Measurements from ENCODE around the gene ILDR1.

ILDR1 gene

DNA sequence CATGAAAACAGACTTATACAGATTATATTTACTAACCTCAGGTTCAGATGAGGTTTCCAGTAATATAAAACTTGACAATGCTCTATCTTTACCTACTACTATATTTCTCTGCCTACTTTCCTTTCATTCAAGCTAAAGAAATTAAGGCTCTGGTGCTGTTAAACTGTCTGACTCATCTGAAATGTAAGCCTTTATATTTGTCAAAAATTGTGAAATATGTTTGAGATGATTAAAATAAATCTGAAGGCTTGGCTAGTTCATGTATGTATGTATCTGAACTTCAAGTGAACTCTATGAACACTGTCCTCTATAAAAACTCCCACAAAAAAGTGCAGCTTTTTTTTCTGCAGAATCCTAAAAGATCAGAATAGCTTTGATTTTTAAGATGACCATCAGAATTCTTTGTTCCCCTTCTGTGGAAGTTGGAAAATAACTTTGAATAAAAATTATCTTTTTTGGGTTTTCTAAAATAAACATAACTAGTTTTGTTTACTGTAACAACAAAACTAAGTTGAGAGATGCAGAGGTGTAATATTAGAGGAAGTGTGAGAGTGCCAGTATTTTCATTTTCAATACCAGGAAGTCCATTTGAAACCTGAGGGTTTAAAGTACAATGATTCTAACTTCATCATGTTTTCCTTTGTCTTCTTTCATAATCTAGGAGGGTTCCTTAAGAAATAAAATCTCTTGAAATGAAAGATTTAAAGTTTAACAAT is 42.2 kb downstream of the ILDR1 start:
- Histone ChIP-seq H3K4me1 (ENCODE audit: control insufficient read depth, low read length) (peaks cover 29% of the 10 kb centered on the region), H4K20me1 (ENCODE audit: control insufficient read depth, insufficient read depth, low read depth, low read length) (no peaks in the 10 kb centered on the region), H3K4me3 (ENCODE audit: low read length) (no peak overlapping the region), H3K27me3 (ENCODE audit: control insufficient read depth, low read length) (no peaks in the 10 kb centered on the region), H3K9me3 (ENCODE audit: control insufficient read depth, insufficient read depth, low read length) (peaks cover 20% of the 10 kb centered on the region; the same call in 1 of the 2 replicates), H3K27ac (ENCODE audit: low read depth, low read length) (no peak overlapping the region), H3K9me2 (replicated peaks; ENCODE audit: control insufficient read depth, low read length) (no peaks in the 10 kb centered on the region), H3K4me2 (ENCODE audit: low read length) (peak overlapping the region; percentile 15), H3K79me2 (ENCODE audit: control insufficient read depth, low read length) (no peaks in the 10 kb centered on the region), H3F3A (ENCODE audit: control insufficient read depth, insufficient read depth) (no peaks in the 10 kb centered on the region), H3K36me3 (ENCODE audit: control insufficient read depth, low read length) (no peaks in the 10 kb centered on the region)
- TF ChIP-seq, protein P1, sequence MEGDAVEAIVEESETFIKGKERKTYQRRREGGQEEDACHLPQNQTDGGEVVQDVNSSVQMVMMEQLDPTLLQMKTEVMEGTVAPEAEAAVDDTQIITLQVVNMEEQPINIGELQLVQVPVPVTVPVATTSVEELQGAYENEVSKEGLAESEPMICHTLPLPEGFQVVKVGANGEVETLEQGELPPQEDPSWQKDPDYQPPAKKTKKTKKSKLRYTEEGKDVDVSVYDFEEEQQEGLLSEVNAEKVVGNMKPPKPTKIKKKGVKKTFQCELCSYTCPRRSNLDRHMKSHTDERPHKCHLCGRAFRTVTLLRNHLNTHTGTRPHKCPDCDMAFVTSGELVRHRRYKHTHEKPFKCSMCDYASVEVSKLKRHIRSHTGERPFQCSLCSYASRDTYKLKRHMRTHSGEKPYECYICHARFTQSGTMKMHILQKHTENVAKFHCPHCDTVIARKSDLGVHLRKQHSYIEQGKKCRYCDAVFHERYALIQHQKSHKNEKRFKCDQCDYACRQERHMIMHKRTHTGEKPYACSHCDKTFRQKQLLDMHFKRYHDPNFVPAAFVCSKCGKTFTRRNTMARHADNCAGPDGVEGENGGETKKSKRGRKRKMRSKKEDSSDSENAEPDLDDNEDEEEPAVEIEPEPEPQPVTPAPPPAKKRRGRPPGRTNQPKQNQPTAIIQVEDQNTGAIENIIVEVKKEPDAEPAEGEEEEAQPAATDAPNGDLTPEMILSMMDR (IDR thresholded peaks at IDR 0.05; ENCODE audit: low read depth, low read length, poor library complexity, severe bottlenecking) = no peak
- TF ChIP-seq EZH2phosphoT487 (IDR thresholded peaks at IDR 0.05; ENCODE audit: borderline replicate concordance, low read length) = no peak

DNA sequence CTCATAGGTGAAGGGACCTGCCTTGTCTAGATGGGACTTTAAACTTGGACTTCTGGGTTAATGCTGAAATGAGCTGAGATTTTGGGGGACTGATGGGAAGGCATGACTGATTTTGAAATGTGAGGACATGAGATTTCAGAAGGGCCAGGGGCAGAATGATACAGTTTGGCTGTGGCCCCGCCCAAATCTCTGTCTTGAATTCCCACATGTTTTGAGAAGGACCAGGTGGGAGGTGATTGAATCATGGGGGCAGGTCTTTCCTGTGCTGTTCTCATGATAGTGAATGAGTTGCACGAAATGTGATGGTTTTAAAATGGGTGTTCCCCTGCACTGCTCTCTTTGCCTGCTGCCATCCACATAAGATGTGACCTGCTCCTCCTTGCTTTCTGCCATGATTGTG is 42.8 kb downstream of the ILDR1 start:
- Histone ChIP-seq H3K27ac (ENCODE audit: low read depth, low read length) (no peak overlapping the region), H3K9me3 (ENCODE audit: control insufficient read depth, insufficient read depth, low read length) (peaks cover 19% of the 10 kb centered on the region; the same call in 1 of the 2 replicates), H3F3A (ENCODE audit: control insufficient read depth, insufficient read depth) (no peaks in the 10 kb centered on the region), H3K27me3 (ENCODE audit: control insufficient read depth, low read length) (no peaks in the 10 kb centered on the region), H3K4me2 (ENCODE audit: low read length) (no peak overlapping the region), H4K20me1 (ENCODE audit: control insufficient read depth, insufficient read depth, low read depth, low read length) (no peaks in the 10 kb centered on the region), H3K79me2 (ENCODE audit: control insufficient read depth, low read length) (no peaks in the 10 kb centered on the region), H3K4me1 (ENCODE audit: control insufficient read depth, low read length) (peaks cover 29% of the 10 kb centered on the region), H3K9me2 (replicated peaks; ENCODE audit: control insufficient read depth, low read length) (no peaks in the 10 kb centered on the region), H3K4me3 (ENCODE audit: low read length) (no peak overlapping the region), H3K36me3 (ENCODE audit: control insufficient read depth, low read length) (no peaks in the 10 kb centered on the region)
- TF ChIP-seq, protein P1 (IDR thresholded peaks at IDR 0.05; ENCODE audit: low read depth, low read length, poor library complexity, severe bottlenecking) = no peak
- TF ChIP-seq EZH2phosphoT487 (IDR thresholded peaks at IDR 0.05; ENCODE audit: borderline replicate concordance, low read length) = no peak

DNA sequence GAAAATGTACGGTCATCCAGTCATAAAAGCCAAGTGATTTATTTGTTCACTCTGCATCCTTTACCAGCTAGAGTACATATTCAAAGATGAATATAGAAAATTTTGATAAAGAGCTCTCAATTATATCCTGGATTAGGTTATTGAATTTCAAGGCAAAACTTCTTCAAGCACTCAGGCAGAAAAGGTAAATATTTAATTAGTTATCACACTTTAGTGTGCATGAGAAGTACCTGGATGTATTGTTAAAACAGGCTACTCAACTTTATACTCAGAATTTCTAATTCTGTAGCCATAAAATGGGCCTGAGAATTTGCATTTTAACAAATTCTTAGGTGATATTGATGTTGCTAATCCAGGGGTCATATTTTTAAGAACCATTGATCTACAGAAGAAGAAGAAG is 45.3 kb downstream of the ILDR1 start:
- Histone ChIP-seq H3K79me2 (ENCODE audit: control insufficient read depth, low read length) (no peaks in the 10 kb centered on the region), H3K27ac (ENCODE audit: low read depth, low read length) (no peak overlapping the region), H4K20me1 (ENCODE audit: control insufficient read depth, insufficient read depth, low read depth, low read length) (no peaks in the 10 kb centered on the region), H3F3A (ENCODE audit: control insufficient read depth, insufficient read depth) (no peaks in the 10 kb centered on the region), H3K9me3 (ENCODE audit: control insufficient read depth, insufficient read depth, low read length) (peaks cover 10% of the 10 kb centered on the region; the same call in 1 of the 2 replicates), H3K36me3 (ENCODE audit: control insufficient read depth, low read length) (no peaks in the 10 kb centered on the region), H3K27me3 (ENCODE audit: control insufficient read depth, low read length) (no peaks in the 10 kb centered on the region), H3K4me3 (ENCODE audit: low read length) (no peak overlapping the region), H3K4me1 (ENCODE audit: control insufficient read depth, low read length) (peaks cover 24% of the 10 kb centered on the region), H3K9me2 (replicated peaks; ENCODE audit: control insufficient read depth, low read length) (no peaks in the 10 kb centered on the region), H3K4me2 (ENCODE audit: low read length) (no peak overlapping the region)
- TF ChIP-seq, protein P1 (IDR thresholded peaks at IDR 0.05; ENCODE audit: low read depth, low read length, poor library complexity, severe bottlenecking) = no peak
- TF ChIP-seq EZH2phosphoT487 (IDR thresholded peaks at IDR 0.05; ENCODE audit: borderline replicate concordance, low read length) = no peak

Data from DOHH2 (cell line).